Fibroblast of mammary gland (primary cell): ENCODE measurements around the gene CCAR1.
A peak's percentile ranks its signal among the peaks of the same experiment; 100 is the strongest.
"Not testable (repeated sequence)": the region's sequence is repeated elsewhere in the genome, so short reads cannot be mapped to it uniquely, and the experiment has no call there.

Source experiments
- DNase-seq: peaks from one replicate; pipeline ENCODE4 v3.0.0-alpha.2; 2010; ENCODE audit warnings: low read depth
- H3K4me3 ChIP-seq: 2 replicates; pipeline ENCODE4 v1.5.1; 2011; ENCODE audit warnings: low read depth, mild to moderate bottlenecking, low read length, moderate library complexity; ENCODE audit not compliant: control insufficient read depth
- TF ChIP-seq, protein P1 (sequence below): conservative IDR thresholded peaks from 2 replicates; pipeline ENCODE4 v1.5.1; 2011; ENCODE audit warnings: low read depth, low read length, inconsistent platforms; ENCODE audit not compliant: control insufficient read depth, insufficient read depth

The CCAR1 gene

GRCh38 chr10:68792115-68792514 lies 71.1 kb downstream of the CCAR1 start:
- peak; percentile 33 for DNase-seq
- TF ChIP-seq, protein P1, sequence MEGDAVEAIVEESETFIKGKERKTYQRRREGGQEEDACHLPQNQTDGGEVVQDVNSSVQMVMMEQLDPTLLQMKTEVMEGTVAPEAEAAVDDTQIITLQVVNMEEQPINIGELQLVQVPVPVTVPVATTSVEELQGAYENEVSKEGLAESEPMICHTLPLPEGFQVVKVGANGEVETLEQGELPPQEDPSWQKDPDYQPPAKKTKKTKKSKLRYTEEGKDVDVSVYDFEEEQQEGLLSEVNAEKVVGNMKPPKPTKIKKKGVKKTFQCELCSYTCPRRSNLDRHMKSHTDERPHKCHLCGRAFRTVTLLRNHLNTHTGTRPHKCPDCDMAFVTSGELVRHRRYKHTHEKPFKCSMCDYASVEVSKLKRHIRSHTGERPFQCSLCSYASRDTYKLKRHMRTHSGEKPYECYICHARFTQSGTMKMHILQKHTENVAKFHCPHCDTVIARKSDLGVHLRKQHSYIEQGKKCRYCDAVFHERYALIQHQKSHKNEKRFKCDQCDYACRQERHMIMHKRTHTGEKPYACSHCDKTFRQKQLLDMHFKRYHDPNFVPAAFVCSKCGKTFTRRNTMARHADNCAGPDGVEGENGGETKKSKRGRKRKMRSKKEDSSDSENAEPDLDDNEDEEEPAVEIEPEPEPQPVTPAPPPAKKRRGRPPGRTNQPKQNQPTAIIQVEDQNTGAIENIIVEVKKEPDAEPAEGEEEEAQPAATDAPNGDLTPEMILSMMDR = peak; percentile 16
- H3K4me3 ChIP-seq = no peak overlapping the region

DNA sequence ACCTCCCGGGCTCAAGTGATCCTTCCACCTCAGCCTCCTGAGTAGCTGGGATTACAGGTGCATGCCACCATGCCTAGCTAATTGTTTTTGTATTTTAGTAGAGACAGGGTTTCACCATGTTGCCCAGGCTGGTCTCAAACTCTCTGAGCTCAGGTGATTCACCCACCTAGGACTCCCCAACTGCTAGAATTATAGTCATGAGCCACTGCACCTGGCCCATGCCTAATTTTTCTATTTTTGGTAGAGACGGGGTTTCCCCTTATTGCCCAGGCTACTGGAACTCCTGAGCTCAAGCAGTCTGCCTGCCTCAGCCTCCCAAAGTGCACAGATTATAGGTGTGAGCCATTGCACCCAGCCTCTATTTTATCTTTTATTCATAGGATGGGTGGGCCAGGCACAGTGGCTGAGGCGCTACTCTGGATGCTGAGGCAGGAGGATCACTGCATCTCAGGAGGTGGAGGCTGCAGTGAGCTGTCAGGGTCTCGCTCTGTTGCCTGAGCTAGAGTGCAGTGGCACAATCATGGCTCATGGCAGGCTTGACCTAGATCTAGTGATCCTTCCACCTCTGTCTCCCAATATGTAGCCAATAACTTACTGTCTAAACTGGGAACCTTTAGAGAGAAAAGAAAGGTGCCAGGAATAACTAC lies 75.0 kb downstream of the CCAR1 start:
- TF ChIP-seq, protein P1 = no peak
- DNase-seq = no peak
- no peak overlapping the region for H3K4me3 ChIP-seq

GRCh38 chr10:68796605-68797004 lies 75.6 kb downstream of the CCAR1 start:
- DNase-seq = peak; percentile 63
- TF ChIP-seq, protein P1 = no peak

GRCh38 chr10:68800211-68800610 lies 79.2 kb downstream of the CCAR1 start:
- TF ChIP-seq, protein P1 = no peak
- no peak overlapping the region for H3K4me3 ChIP-seq
- no peak for DNase-seq

More at GRCh38 chr10:68796605-68797004, 75.6 kb downstream of the CCAR1 start:
- no peak overlapping the region for H3K4me3 ChIP-seq

DNA sequence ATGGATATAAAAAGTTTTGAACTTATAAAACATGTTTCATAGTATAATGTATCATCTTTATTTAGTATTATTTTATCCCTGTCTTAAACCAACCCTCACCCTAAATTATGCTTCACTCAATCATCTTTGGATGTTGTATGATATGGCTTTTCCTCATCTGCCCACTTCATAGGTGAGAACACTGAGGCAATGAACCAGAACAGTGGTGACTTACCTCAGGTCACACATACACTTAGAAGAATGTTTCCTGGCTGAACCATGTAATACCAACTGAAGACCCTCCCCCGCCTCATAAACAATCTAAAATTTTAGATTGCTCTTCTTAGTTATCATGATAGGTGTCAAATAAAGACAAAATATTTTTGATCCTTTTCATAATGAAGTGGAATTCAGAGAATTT lies 83.7 kb downstream of the CCAR1 start:
- TF ChIP-seq, protein P1 = no peak
- DNase-seq = no peak
- H3K4me3 ChIP-seq = no peak overlapping the region

DNA sequence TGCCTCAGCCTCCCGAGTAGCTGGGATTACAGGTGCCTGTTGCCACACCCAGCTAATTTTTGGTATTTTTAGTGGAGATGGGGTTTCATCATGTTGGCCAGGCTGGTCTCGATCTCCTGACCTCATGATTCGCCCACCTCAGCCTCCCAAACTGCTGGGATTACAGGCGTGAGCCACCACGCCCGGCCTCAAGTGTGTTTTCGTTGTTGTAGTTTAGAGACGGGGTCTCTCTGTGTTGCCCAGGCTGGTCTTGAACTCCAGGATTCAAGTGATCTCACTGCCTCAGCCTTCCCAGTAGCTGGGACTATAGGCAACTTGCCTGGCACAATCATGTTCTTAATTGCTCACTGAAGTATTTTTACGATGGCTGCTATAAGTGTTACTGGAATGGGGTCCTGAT lies 89.8 kb downstream of the CCAR1 start:
- not testable (repeated sequence) for H3K4me3 ChIP-seq, DNase-seq

- TF ChIP-seq, protein P1 = no peak
- no peak for DNase-seq
- no peak overlapping the region for H3K4me3 ChIP-seq
These were observed 90.4 kb downstream of the CCAR1 start for GRCh38 chr10:68811314-68812009.
